Naive B cell (primary cell): Measurements from ENCODE around the gene ANKRD6. TPM values are rescaled to one million over a fixed set of nuclear protein-coding genes. Genes with fewer than 3 reads are reported as not detected.

ENCODE experiments used
- ATAC-seq, 2 donors: fragments of 150-1000 bp; cut with Tn5 transposase; 2 replicates each; pipeline ENCODE4 v1.10.0; 2021; ENCODE audit warnings: low read depth in 2 of 2, mild to moderate bottlenecking in 2 of 2, moderate library complexity in 2 of 2
- DNase-seq: peaks from one replicate; pipeline ENCODE4 v3.0.0; 2022
- H3K27ac Mint-ChIP-seq, 6 donors: one replicate each; pipeline ENCODE4 v1.8.0; 2020 to 2022; ENCODE audit warnings: mild to moderate bottlenecking in 6 of 6, mixed read lengths in 6 of 6, moderate library complexity in 5 of 6, inconsistent platforms in 2 of 6
- H3K27me3 Mint-ChIP-seq, 3 donors: one replicate each; pipeline ENCODE4 v1.8.0; 2021 to 2022; ENCODE audit warnings: mixed read lengths in 3 of 3, mild to moderate bottlenecking in 1 of 3
- H3K36me3 Mint-ChIP-seq, 2 donors: one replicate each; pipeline ENCODE4 v1.8.0; 2020 to 2022; ENCODE audit warnings: mixed read lengths in 2 of 2, inconsistent platforms in 1 of 2, mild to moderate bottlenecking in 1 of 2
- H3K4me1 Mint-ChIP-seq, 3 donors: one replicate each; pipeline ENCODE4 v1.8.0; 2020 to 2022; ENCODE audit warnings: mixed read lengths in 3 of 3, inconsistent platforms in 1 of 3, mild to moderate bottlenecking in 1 of 3, moderate library complexity in 1 of 3
- H3K4me3 Mint-ChIP-seq, 8 donors: one replicate each; pipeline ENCODE4 v1.8.0; 2020 to 2022; ENCODE audit warnings: mild to moderate bottlenecking in 8 of 8, mixed read lengths in 8 of 8, moderate library complexity in 8 of 8, inconsistent platforms in 2 of 8
- H3K9me3 Mint-ChIP-seq, 7 donors: one replicate each; pipeline ENCODE4 v1.8.0; 2020 to 2022; ENCODE audit warnings: mixed read lengths in 7 of 7, mild to moderate bottlenecking in 5 of 7, inconsistent platforms in 2 of 7, moderate library complexity in 1 of 7
- polyA plus RNA-seq, 6 donors: library from polyadenylated mRNA; unstranded; fragments of 300-500 nt; fragmentation: Illumina TruSeq; gene quantifications; one replicate each; pipeline ENCODE4 v1.2.3, GENCODE V29; 2021; ENCODE audit warnings: low read depth in 6 of 6

Gene ANKRD6
- polyA plus RNA-seq, 6 donors from 2014 or later: 0.63 to 1.2 (median 1.1) TPM; not detected in 1

GRCh38 chr6:89430201-89430962 is 2.6 kb upstream of the ANKRD6 start:
- Mint-ChIP-seq H3K36me3 (no peaks in the 10 kb centered on the region), H3K27me3 (peaks cover 0 to 19% (median 9%) of the 10 kb centered on the region in 3 donors), H3K9me3 (no peaks in the 10 kb centered on the region), H3K4me3 (peak overlapping the region in 3 of 8 donors; percentile 16 to 72 (median 59)), H3K27ac (peak overlapping the region in 1 of 6 donors; percentile 68), H3K4me1 (peaks cover 5 to 12% (median 10%) of the 10 kb centered on the region in 3 donors)
- no peak for ATAC-seq
- DNase-seq: no peak

GRCh38 chr6:89433252-89434149 is 549 bp downstream of the ANKRD6 start:
- ATAC-seq (peak; percentile 24 to 45), DNase-seq (peak; percentile 31)
- Mint-ChIP-seq H3K27me3 (peaks cover 0 to 13% (median 0%) of the 10 kb centered on the region in 3 donors), H3K4me1 (peaks cover 5 to 14% (median 12%) of the 10 kb centered on the region in 3 donors), H3K9me3 (no peaks in the 10 kb centered on the region), H3K27ac (peak overlapping the region in 4 of 6 donors; percentile 66 to 85 (median 78)), H3K4me3 (peak overlapping the region; percentile 81 to 95 (median 89)), H3K36me3 (no peaks in the 10 kb centered on the region)

- H3K27ac Mint-ChIP-seq: peak overlapping the region in 4 of 6 donors; percentile 66 to 85 (median 78)
- H3K36me3 Mint-ChIP-seq: no peaks in the 10 kb centered on the region
- no peaks in the 10 kb centered on the region for H3K9me3 Mint-ChIP-seq
- H3K4me3 Mint-ChIP-seq: peak overlapping the region; percentile 81 to 95 (median 89)
- DNase-seq (no peak), ATAC-seq (no peak)
- H3K27me3 Mint-ChIP-seq: peaks cover 0 to 9% (median 0%) of the 10 kb centered on the region in 3 donors
- peaks cover 5 to 14% (median 12%) of the 10 kb centered on the region in 3 donors for H3K4me1 Mint-ChIP-seq
These were observed 1.2 kb downstream of the ANKRD6 start for GRCh38 chr6:89434150-89434499.

DNA sequence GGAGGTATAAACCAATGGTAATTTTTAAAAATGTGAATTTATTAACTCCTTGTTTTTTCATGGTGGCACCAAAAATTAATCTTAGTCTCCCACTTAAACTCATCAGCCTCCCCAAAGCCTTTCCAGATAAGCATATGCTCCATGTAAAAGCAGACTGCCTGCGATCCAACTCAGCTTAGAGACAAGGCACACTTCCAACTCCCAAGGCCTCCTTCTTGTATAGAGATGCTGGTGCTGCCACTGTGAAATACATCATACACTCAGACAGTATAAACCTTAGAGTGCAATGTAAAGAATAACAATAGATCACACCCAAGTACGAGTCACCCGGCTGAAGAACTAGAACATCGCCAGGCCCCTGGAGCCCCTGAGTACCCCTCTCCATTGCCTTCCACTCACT is 2.0 kb downstream of the ANKRD6 start:
- no peaks in the 10 kb centered on the region for H3K36me3 Mint-ChIP-seq
- peaks cover 5 to 14% (median 12%) of the 10 kb centered on the region in 3 donors for H3K4me1 Mint-ChIP-seq
- H3K9me3 Mint-ChIP-seq: no peaks in the 10 kb centered on the region
- no peak for ATAC-seq
- no peak for DNase-seq
- peak overlapping the region in 3 of 8 donors; percentile 23 to 82 (median 30) for H3K4me3 Mint-ChIP-seq
- H3K27me3 Mint-ChIP-seq: peaks cover 0 to 4% (median 0%) of the 10 kb centered on the region in 3 donors
- H3K27ac Mint-ChIP-seq: no peak overlapping the region

GRCh38 chr6:89436226-89436625 is 3.3 kb downstream of the ANKRD6 start:
- peak overlapping the region in 1 of 6 donors; percentile 5 for H3K27ac Mint-ChIP-seq
- peaks cover 5 to 14% (median 12%) of the 10 kb centered on the region in 3 donors for H3K4me1 Mint-ChIP-seq

DNA sequence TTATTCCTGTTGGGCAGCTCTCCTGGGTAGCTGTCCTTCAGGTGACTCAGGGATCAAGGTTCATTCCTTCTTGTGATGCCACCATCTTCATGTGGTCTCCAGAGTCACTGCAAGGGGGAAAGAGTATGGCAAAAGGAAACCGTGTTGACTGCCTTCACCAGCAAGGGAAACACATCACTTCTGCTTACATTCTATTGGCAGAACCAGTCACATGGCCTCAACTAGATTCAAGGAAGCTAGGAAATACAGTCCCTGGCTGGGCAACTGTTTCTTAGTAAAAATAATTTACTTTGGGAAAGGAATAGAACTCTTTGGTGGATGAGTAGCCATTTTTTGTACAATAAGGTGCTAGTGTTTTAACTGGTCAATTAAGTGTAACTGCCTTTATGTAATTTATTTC is 5.3 kb downstream of the ANKRD6 start:
- Mint-ChIP-seq H3K4me3 (no peak overlapping the region), H3K27me3 (peaks cover 0 to 7% (median 0%) of the 10 kb centered on the region in 3 donors), H3K27ac (peak overlapping the region in 1 of 6 donors; percentile 53), H3K36me3 (no peaks in the 10 kb centered on the region), H3K4me1 (peaks cover 0 to 11% (median 8%) of the 10 kb centered on the region in 3 donors), H3K9me3 (no peaks in the 10 kb centered on the region)
- no peak for ATAC-seq
- DNase-seq: no peak

More at GRCh38 chr6:89436226-89436625, 3.3 kb downstream of the ANKRD6 start:
- no peaks in the 10 kb centered on the region for H3K9me3 Mint-ChIP-seq
- no peaks in the 10 kb centered on the region for H3K27me3 Mint-ChIP-seq
- ATAC-seq (no peak), DNase-seq (no peak)
- H3K4me3 Mint-ChIP-seq: peak overlapping the region in 1 of 8 donors; percentile 82
- no peaks in the 10 kb centered on the region for H3K36me3 Mint-ChIP-seq

DNA sequence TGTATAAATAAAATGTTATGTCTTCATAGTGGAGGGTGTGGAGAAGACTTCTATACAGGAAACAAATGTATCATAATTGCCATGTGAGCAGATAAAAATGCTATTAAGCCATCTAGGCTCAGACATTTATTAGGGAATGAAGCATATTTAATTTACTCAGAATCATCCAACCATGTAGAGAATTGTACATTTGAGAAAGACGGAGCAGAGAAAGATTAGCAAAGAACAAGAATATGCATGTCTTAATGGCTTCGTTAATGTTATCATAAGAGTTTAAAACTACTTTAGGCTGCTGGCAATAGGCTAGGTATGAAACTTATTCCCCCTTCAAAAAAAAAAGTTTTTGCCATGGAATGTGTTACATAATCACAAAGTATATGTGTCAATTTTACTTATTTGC is 6.1 kb downstream of the ANKRD6 start:
- no peaks in the 10 kb centered on the region for H3K36me3 Mint-ChIP-seq
- no peaks in the 10 kb centered on the region for H3K9me3 Mint-ChIP-seq
- no peak for ATAC-seq
- H3K27me3 Mint-ChIP-seq: peaks cover 0 to 7% (median 0%) of the 10 kb centered on the region in 3 donors
- no peak overlapping the region for H3K27ac Mint-ChIP-seq
- no peak for DNase-seq
- H3K4me1 Mint-ChIP-seq: peaks cover 0 to 6% (median 4%) of the 10 kb centered on the region in 3 donors
- H3K4me3 Mint-ChIP-seq: no peak overlapping the region

DNA sequence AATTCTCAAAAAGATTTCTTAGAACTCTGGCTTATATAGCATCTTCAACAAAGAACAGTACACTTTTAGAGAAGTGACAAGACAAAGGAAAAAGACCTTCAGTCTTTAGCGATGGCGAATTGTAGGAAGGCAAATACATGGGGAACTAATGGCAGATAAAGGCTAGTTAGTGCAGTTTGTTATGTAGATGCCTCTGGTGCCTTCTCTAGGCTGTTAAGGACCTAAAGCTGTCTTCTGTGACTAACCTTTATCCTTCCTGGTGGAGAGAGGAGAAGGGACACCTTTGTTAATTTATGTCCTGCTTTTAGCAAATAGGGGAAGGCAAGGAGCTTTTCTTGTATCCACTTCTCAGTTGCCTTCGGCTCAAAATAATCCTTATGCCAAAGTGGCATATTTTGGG is 7.2 kb downstream of the ANKRD6 start:
- peaks cover 0 to 4% (median 0%) of the 10 kb centered on the region in 3 donors for H3K4me1 Mint-ChIP-seq
- H3K9me3 Mint-ChIP-seq: no peaks in the 10 kb centered on the region
- ATAC-seq (no peak), DNase-seq (no peak)
- no peak overlapping the region for H3K4me3 Mint-ChIP-seq
- H3K27ac Mint-ChIP-seq: no peak overlapping the region
- H3K27me3 Mint-ChIP-seq: peaks cover 0 to 7% (median 0%) of the 10 kb centered on the region in 3 donors
- no peaks in the 10 kb centered on the region for H3K36me3 Mint-ChIP-seq

GRCh38 chr6:89443658-89444057 is 10.7 kb downstream of the ANKRD6 start:
- peaks cover 0 to 7% (median 0%) of the 10 kb centered on the region in 3 donors for H3K27me3 Mint-ChIP-seq

GRCh38 chr6:89449193-89449592 is 16.2 kb downstream of the ANKRD6 start:
- no peaks in the 10 kb centered on the region for H3K27me3 Mint-ChIP-seq
- no peaks in the 10 kb centered on the region for H3K36me3 Mint-ChIP-seq
- ATAC-seq (no peak), DNase-seq (no peak)
- no peaks in the 10 kb centered on the region for H3K9me3 Mint-ChIP-seq
- peak overlapping the region in 1 of 6 donors; percentile 2 for H3K27ac Mint-ChIP-seq
- no peak overlapping the region for H3K4me3 Mint-ChIP-seq
- peaks cover 0 to 2% (median 0%) of the 10 kb centered on the region in 3 donors for H3K4me1 Mint-ChIP-seq

More at GRCh38 chr6:89443658-89444057, 10.7 kb downstream of the ANKRD6 start:
- Mint-ChIP-seq H3K36me3 (no peaks in the 10 kb centered on the region), H3K9me3 (no peaks in the 10 kb centered on the region), H3K27ac (no peak overlapping the region), H3K4me1 (no peaks in the 10 kb centered on the region), H3K4me3 (no peak overlapping the region)
- no peak for ATAC-seq
- DNase-seq: no peak

DNA sequence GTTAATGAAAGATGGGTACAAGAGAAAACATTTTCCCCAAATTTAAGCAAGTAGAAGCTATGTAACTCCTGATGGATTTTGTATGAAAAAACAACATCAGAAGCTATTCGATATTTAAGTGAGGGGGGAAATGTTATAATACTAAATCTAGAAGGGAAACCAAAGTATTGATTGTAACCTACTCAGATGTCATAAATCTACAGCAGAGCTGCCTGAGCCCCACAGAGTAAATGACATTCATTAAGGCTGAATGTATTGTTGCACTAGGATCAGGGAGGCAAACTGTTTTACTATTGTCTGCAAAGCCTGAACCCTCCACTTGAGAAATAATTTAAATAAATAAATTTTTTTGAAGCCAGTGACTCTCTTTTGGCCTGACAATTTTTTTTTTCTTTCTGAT is 19.3 kb downstream of the ANKRD6 start:
- ATAC-seq (no peak), DNase-seq (no peak)
- H3K4me1 Mint-ChIP-seq: peaks cover 0 to 4% (median 3%) of the 10 kb centered on the region in 3 donors
- H3K27ac Mint-ChIP-seq: no peak overlapping the region
- H3K9me3 Mint-ChIP-seq: peaks cover 0 to 9% (median 0%) of the 10 kb centered on the region in 7 donors
- H3K4me3 Mint-ChIP-seq: no peak overlapping the region
- H3K27me3 Mint-ChIP-seq: no peaks in the 10 kb centered on the region
- peaks cover 4 to 11% of the 10 kb centered on the region in 2 donors for H3K36me3 Mint-ChIP-seq

- Mint-ChIP-seq H3K27ac (no peak overlapping the region), H3K4me3 (no peak overlapping the region), H3K27me3 (no peaks in the 10 kb centered on the region), H3K4me1 (peaks cover 0 to 4% (median 3%) of the 10 kb centered on the region in 3 donors), H3K36me3 (peaks cover 4 to 11% of the 10 kb centered on the region in 2 donors), H3K9me3 (peaks cover 0 to 9% (median 0%) of the 10 kb centered on the region in 7 donors)
- DNase-seq: no peak
- ATAC-seq: no peak
These were observed 21.3 kb downstream of the ANKRD6 start for GRCh38 chr6:89454300-89454699.

DNA sequence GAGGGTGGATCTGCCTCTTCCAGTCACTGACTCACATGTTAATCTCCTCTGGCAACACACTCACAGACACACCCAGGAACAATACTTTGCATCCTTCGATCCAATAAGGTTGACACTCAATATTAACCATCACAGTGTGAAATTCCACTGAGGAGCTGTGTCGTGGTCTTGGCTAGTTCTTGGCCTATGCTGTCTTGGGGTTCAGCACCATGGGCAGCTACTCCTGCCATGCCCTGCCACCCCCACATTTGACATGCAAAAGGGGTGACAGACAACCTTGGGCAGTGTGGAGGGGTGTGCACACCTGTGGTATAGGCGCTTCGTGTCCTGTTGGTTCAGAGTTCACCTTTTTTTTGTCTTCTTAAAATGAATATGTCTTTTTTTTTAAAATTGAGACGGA is 25.8 kb downstream of the ANKRD6 start:
- ATAC-seq: no peak
- peaks cover 0 to 4% (median 3%) of the 10 kb centered on the region in 3 donors for H3K4me1 Mint-ChIP-seq
- no peak overlapping the region for H3K27ac Mint-ChIP-seq
- H3K4me3 Mint-ChIP-seq: no peak overlapping the region
- no peaks in the 10 kb centered on the region for H3K27me3 Mint-ChIP-seq
- no peak for DNase-seq
- peaks cover 0 to 9% (median 0%) of the 10 kb centered on the region in 7 donors for H3K9me3 Mint-ChIP-seq
- peaks cover 4 to 11% of the 10 kb centered on the region in 2 donors for H3K36me3 Mint-ChIP-seq
